HG03097 (cell line): Measurements from ENCODE around the gene ABT1.
"Not testable (repeated sequence)": the region's sequence is repeated elsewhere in the genome, so short reads cannot be mapped to it uniquely, and the experiment has no call there.

Source experiments
- ATAC-seq: cut with Tn5 transposase; IDR thresholded peaks from one replicate; pipeline ENCODE4 v1.9.1; 2021; ENCODE audit not compliant: unreplicated experiment, low FRiP score

The ABT1 gene

DNA sequence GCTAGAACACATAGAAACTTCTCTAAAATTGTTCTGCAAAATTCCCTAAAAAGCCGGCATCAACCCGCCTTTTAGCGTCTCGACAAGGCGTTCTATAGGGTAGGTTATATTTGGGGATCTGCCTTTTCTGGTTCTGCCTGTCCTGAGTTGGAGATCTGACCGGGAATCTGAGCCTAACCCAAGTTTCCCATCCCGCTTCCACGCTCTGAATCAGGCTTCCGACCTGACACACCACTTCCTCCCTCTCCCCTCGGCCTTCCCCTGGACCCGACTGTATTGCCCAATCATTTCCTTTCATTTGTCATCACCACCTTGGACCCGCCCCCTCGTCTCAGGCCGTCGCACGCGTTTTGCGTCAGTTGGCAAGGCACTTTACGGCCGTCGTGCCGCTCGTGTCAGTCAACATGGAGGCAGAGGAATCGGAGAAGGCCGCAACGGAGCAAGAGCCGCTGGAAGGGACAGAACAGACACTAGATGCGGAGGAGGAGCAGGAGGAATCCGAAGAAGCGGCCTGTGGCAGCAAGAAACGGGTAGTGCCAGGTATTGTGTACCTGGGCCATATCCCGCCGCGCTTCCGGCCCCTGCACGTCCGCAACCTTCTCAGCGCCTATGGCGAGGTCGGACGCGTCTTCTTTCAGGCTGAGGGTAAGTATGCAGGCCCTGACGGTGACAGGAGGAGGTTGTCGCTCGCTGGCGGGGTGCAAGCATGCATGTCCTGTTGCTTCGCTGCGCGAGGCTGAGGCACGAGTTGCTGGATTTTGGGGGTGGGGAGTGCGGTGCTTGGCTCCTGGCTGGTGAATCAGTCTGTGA is at the start of gene ABT1:
TSS of gene ABT1 (plus strand) at position 375 of the 810 bp plus-strand sequence. CDS start at position 405, 30 bp downstream.
- ATAC-seq: peak; percentile 67

GRCh38 chr6:26547363-26547762 is 49.4 kb upstream of the ABT1 start:
- not testable (repeated sequence) for ATAC-seq

DNA sequence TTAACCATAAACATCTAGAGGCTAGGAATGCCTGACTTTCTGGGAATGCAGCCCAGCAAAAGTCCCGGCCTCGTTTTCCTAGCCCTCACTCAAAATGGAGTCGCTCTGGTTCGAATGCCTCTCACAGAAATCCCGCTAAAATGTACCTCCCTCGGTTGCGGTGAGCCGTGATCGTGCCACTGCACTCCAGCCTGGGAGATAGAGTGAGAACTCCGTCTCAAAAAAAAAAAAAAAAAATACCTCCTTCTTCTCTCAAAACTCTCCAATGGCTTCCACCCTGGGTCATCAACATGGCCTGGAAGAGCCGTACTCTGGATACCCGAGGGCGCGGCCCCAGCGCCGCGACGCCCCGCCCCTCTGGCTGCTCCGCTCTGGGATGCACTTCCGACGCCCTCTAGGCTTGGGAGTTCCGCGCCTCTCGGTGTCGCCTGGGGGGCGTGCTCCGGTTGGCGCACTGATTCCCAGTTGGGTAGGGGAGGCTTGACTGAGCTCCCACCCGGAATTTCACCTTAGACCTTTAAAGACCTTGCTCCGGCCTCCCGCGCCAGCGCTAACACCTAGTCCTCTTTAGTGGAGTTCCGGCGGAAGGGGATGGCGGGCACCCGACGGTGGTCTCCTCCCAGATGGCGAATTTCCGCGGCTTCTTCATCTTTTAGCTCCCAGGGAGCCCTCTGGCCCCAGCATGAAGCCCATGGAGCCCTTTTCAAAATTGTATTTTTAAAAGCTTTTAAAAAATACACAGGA is 46.3 kb upstream of the ABT1 start:
- ATAC-seq: no peak

DNA sequence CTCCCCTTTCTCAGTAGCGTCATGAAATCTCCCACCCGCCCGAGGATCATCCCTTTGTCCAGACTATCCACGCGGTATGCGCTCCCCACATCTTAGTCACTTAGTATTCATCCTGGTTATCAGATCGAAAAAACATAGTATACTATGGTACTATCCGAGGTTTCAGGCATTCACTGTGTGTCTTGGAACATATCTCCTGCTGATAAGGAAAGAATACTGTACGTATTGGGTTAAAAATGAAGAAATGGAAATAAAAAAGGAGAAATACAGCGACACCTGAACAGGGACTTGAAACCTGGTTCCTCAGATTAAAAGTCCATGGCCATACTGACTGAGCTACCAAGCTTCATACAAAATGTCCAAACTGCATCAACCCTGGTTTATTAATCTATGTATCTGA is 44.5 kb upstream of the ABT1 start:
- no peak for ATAC-seq

GRCh38 chr6:26552640-26553188 is 44.0 kb upstream of the ABT1 start:
- no peak for ATAC-seq

- ATAC-seq: no peak
Measured at GRCh38 chr6:26553264-26553634, 43.5 kb upstream of the ABT1 start.

DNA sequence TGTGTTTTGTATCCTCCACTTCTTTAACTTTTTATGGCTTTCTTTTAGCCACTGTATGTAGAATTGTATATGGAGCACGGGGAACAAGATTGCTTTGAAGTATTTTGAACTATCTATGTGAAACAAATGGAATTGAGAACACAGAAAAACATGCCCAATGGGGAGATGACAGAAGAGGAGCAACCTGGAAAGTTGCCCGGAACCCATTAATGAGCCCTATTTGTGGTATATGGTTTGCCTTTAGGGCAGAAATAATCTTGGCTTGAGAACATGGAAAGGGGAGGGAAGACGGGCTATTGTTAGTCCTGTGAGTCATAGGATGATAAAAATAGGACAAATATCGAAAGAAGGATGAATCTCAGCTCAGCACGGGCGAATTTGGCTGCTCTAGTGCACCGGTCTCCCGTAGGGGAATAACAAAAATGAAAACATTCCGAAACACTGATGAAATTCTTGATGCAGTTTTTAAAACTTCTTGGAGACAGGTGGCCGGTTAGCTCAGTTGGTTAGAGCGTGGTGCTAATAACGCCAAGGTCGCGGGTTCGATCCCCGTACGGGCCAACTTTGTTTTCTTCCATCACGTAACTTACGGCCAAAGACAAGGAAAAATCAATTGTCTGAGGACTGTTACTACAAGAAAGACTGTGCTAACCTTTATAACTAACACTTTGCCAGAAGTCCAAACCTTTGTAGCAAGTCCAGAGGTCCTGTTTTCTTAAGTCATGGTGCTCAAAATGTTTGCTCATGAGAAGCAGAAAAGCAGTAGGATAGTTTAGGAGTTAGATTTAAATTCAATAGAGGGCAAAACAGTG is 42.9 kb upstream of the ABT1 start:
- no peak for ATAC-seq

GRCh38 chr6:26554447-26554696 is 42.4 kb upstream of the ABT1 start:
- no peak for ATAC-seq

GRCh38 chr6:26554697-26555504 is 41.9 kb upstream of the ABT1 start:
- no peak for ATAC-seq

GRCh38 chr6:26555505-26556262 is 41.1 kb upstream of the ABT1 start:
- no peak for ATAC-seq

DNA sequence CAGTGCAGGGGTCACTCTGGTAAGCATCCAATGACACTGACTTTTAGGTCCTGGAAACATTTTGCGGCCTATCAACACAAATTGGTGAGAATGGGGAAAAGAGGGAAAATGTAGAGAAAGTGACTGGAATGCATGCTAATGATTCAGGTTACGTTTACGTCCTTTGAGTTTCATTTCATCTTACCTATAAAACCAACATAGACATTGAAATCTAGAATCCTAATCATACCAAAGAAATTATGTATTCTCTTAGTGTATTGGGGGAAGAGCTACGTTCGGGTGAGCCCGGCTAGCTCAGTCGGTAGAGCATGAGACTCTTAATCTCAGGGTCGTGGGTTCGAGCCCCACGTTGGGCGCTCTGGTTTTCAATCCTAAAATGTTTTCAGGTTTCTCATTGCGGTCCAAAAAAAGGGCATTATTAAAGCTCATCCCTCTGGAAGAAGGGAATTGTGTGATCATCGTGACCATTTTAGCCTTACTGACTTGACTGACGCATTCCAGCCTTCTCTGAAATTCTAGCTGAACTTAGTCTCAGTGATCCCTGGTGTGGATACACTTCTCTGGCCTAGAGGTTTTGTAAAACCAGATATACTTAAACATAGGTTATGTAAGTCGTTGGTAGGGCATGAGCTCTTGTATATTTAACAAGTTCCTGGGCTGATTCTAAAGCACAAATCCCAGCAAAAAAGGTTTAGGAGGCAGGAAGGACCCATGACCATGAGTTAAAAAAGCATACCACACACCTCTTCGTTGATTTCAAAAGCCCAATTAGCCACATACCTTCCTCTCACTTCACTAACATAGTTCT is 40.3 kb upstream of the ABT1 start:
- ATAC-seq: no peak

DNA sequence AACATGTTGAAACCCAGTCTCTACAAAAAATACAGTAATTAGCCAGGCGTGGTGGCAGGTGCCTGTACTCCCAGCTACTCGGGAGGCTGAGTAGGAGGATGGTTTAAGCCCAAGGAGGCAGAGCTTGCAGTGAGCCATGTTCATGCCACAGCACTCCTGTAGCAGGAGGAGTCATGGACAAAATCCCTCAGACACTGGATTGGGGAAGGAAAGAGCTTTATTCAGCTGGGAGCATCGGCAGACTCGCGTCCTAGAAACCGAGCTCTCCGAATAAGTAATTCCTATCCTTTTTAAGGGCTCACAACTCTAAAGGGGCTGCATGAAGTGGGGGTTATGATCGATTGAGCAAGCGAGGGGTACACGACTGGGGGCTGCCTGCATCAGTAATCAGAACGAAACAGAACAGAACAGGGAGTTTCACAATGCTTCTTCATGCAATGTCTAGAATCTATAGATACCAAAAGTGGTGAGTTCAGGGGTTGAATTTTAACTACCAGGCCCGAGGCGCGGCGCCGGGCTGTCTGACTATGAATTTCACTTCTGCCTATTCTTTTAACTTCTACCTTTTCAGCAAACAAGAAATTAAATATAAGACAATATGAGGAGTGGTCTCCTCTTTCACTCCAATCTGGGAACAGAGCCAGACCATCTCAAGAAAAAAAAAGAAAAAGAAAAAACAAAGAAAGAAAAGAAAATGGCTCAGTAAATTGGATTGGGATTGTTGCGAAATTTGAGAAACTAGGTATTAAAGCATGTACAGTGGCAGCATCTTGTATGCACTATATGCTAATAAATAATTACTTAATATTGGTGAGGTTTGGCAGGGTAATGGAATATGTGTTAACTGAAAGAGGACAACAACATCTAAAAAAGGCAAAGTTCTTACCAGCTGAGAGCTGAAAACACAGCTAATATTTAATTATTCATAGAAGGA is 35.0 kb upstream of the ABT1 start:
- ATAC-seq: no peak

DNA sequence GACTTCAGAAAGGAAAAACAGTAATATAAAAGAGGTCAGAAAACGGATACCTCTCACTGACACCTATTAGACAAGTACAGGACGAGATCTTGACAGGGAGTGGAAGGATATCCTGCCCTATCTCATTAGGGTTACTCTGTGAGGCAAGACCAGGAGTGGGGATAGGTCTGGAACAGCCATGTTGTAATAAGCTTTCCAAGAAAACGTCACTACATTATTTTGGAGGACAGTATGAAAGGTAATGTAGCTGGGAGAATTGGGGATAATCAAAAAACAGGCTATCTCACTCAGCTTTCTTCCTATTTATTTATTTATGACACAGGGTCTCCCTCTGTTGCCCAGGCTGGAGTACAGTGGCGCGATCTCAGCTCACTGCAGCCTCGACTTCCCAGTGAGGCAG is 33.3 kb upstream of the ABT1 start:
- no peak for ATAC-seq

DNA sequence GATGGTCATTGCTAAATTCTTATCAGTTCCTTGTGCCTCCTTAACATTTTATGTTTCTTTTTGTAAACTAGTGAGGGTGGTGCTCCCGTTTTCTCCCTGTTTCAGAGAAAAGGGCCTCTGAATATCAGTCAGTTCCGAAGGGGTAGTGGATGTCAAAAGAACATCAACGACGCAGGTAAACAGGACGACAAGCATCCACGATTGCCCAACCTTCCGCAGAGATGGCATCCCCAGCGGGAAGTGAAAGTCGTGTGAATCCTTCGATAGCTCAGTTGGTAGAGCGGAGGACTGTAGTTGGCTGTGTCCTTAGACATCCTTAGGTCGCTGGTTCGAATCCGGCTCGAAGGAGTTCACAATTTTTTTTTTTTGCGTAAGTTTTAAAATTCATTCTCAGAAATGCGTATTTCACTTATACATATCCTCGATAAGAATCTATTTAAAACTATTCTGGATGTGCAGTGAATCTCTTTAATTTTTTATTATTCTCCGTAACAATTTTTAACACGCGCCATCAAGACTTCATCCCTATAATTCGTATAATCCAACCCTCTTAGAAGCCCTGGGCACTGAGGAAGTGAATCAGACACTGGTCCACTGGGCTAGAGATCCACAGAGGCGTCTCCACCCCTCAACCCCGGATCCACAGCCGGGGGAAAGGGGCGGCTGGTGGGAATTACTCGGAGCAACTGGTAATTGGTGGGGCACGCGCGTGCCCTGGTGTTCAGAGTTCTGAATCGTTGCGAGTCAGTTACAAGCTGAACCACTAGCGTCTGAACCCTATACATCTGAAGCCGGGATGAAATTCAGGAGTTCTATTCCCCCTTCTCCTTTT is 27.9 kb upstream of the ABT1 start:
- peak; percentile 78 for ATAC-seq

DNA sequence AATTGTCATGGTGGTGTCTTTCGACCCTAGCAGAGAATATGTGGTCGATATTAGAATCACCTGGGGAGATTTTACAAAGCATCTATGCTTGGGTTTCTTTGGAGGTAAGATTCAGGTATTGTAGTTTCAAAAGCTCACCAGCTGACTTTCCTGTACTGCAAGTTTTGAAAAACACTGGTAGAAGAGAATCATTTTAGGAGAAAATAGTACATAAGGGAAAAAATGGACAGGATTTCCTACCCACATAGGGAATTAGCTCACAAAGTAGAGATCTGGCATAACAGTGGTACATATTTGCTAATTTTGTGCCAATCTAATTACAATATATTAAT is 27.4 kb upstream of the ABT1 start:
- no peak for ATAC-seq

- no peak for ATAC-seq
Measured at GRCh38 chr6:26570027-26570809, 26.5 kb upstream of the ABT1 start.
